ENCODE data around the gene JAZF1. TPM values are rescaled to one million over a fixed set of nuclear protein-coding genes. Genes with fewer than 3 reads are reported as not detected.

Gene JAZF1
- total and polyA plus RNA-seq, 9 of the 15 experiments (the other 6 are each of a cell fraction or from before 2014, with no cell fraction given), result 0.04 to 0.64 (median 0.11) TPM; not detected in 3

DNA sequence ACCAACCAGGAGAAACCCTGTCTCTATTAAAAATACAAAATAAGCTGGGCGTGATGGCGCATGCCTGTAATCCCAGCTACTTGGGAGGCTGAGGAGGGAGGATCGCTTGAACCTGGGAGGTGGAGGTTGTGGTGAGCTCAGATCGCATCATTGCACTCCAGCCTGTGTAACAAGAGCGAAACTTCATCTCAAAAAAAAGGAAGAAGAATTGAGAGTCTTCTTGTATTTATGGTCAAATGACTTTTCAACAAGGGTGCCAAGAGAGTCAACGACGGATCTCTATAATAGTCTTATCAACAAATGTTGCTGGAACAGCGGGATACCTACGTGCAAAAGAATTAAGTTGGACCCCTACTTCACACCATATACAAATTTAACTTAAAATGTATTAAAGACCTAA is 21.6 kb upstream of the JAZF1 start:
- H3K4me2 ChIP-seq (ENCODE audit: insufficient read depth, low read length), result no peak overlapping the region

More for the DNA sequence above, 21.6 kb upstream of the JAZF1 start:
- POLR2A ChIA-PET, result no interaction called here
- WGBS (ENCODE audit: insufficient coverage, low coverage, missing lambda C conversion rate), result 1% methylated on average over 9 of the region's 9 CpGs
- no peaks in the 10 kb centered on the region for H4K20me1 ChIP-seq (replicated peaks; ENCODE audit: control insufficient read depth, insufficient read depth, low read length)
- H3K79me2 ChIP-seq (ENCODE audit: control insufficient read depth, insufficient read depth, low read length), result no peaks in the 10 kb centered on the region
- intact Hi-C loops (cut with micrococcal nuclease), result no loop called here
- H3K9me3 ChIP-seq (replicated peaks; ENCODE audit: control insufficient read depth, insufficient read depth, low read depth, low read length), result no peaks in the 10 kb centered on the region
- DNase-seq (ENCODE audit: extremely low read depth in 1 of 4, low spot score in 3 of 4) (no peak), ATAC-seq (no peak), FAIRE-seq (no peak)
- CTCF ChIA-PET (ENCODE audit: low intra/inter-chr PET ratio), result no interaction called here
- H3K9ac ChIP-seq (ENCODE audit: insufficient read depth in 1 of 2, low read depth in 2 of 2, low read length in 2 of 2), result no peak overlapping the region
- no TSS peak for BruUV-seq (replicated peaks)
- no peaks in the 10 kb centered on the region for H3K9me1 ChIP-seq (ENCODE audit: control insufficient read depth, insufficient read depth, low read length)
- no peaks in the 10 kb centered on the region for H3K4me1 ChIP-seq (replicated peaks in 1 of 2; ENCODE audit: control insufficient read depth in 2 of 2, insufficient read depth in 2 of 2, low read length in 2 of 2)
- H3K36me3 ChIP-seq (ENCODE audit: control insufficient read depth, insufficient read depth, low read length), result no peaks in the 10 kb centered on the region
- no peak overlapping the region for H3K4me3 ChIP-seq
- in situ Hi-C loops (cut with MboI), result no loop called here
- no peak overlapping the region for H2AFZ ChIP-seq (ENCODE audit: low read depth, low read length)
- H3K27ac ChIP-seq (ENCODE audit: extremely low read depth, low read depth, low read length), result no peak overlapping the region
- H3K27me3 ChIP-seq (ENCODE audit: control insufficient read depth in 2 of 2, insufficient read depth in 2 of 2, low read length in 2 of 2), result peaks cover 2 to 4% of the 10 kb centered on the region in 2 experiments; a peak in 1 of 5 replicates
- TF ChIP-seq, protein P1, sequence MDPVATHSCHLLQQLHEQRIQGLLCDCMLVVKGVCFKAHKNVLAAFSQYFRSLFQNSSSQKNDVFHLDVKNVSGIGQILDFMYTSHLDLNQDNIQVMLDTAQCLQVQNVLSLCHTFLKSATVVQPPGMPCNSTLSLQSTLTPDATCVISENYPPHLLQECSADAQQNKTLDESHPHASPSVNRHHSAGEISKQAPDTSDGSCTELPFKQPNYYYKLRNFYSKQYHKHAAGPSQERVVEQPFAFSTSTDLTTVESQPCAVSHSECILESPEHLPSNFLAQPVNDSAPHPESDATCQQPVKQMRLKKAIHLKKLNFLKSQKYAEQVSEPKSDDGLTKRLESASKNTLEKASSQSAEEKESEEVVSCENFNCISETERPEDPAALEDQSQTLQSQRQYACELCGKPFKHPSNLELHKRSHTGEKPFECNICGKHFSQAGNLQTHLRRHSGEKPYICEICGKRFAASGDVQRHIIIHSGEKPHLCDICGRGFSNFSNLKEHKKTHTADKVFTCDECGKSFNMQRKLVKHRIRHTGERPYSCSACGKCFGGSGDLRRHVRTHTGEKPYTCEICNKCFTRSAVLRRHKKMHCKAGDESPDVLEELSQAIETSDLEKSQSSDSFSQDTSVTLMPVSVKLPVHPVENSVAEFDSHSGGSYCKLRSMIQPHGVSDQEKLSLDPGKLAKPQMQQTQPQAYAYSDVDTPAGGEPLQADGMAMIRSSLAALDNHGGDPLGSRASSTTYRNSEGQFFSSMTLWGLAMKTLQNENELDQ (CRISPR knock-in tag; IDR thresholded peaks at IDR 0.05; ENCODE audit: borderline replicate concordance), result no peak
- TF ChIP-seq PRMT5 (CRISPR knock-in tag; IDR thresholded peaks at IDR 0.05) (no peak), ASH1L (IDR thresholded peaks at IDR 0.05; ENCODE audit: borderline replicate concordance, low read depth, partially characterized antibody) (no peak), CBFB (CRISPR knock-in tag; IDR thresholded peaks at IDR 0.05) (no peak), HDAC1 (IDR thresholded peaks at IDR 0.05) (no peak), TSC22D4 (tag; IDR thresholded peaks at IDR 0.05) (no peak), ZNF121 (CRISPR knock-in tag; conservative IDR thresholded peaks at IDR 0.05) (no peak), ZNF766 (CRISPR knock-in tag; conservative IDR thresholded peaks at IDR 0.05) (no peak), ZC3H4 (CRISPR knock-in tag; IDR thresholded peaks at IDR 0.05; ENCODE audit: borderline replicate concordance) (no peak), MYNN (IDR thresholded peaks at IDR 0.05) (no peak), MYNN (CRISPR knock-in tag; IDR thresholded peaks at IDR 0.05) (no peak), MYC (IDR thresholded peaks at IDR 0.05; ENCODE audit: low read depth, low read length) (no peak), MYC (CRISPR knock-in tag; IDR thresholded peaks at IDR 0.05; ENCODE audit: borderline replicate concordance, low read depth) (no peak)
- TF ChIP-seq, protein P2, sequence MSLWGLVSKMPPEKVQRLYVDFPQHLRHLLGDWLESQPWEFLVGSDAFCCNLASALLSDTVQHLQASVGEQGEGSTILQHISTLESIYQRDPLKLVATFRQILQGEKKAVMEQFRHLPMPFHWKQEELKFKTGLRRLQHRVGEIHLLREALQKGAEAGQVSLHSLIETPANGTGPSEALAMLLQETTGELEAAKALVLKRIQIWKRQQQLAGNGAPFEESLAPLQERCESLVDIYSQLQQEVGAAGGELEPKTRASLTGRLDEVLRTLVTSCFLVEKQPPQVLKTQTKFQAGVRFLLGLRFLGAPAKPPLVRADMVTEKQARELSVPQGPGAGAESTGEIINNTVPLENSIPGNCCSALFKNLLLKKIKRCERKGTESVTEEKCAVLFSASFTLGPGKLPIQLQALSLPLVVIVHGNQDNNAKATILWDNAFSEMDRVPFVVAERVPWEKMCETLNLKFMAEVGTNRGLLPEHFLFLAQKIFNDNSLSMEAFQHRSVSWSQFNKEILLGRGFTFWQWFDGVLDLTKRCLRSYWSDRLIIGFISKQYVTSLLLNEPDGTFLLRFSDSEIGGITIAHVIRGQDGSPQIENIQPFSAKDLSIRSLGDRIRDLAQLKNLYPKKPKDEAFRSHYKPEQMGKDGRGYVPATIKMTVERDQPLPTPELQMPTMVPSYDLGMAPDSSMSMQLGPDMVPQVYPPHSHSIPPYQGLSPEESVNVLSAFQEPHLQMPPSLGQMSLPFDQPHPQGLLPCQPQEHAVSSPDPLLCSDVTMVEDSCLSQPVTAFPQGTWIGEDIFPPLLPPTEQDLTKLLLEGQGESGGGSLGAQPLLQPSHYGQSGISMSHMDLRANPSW (CRISPR knock-in tag; IDR thresholded peaks at IDR 0.05), result no peak

Measured in K562 (cell line).